Daoy (cell line): ENCODE data around the gene SLC27A4. TPM values are rescaled to one million over a fixed set of nuclear protein-coding genes. Genes with fewer than 3 reads are reported as not detected.
A peak's percentile ranks its signal among the peaks of the same experiment; 100 is the strongest.

Experiments used
- DNase-seq: peaks from one replicate; pipeline ENCODE4 v3.0.0-alpha.2; 2015; ENCODE audit warnings: low read depth
- total RNA-seq: library from RNA; depleted of rRNA; stranded (reverse); fragments of >200 nt; shearing (Covaris generic); gene quantifications from 2 replicates; pipeline ENCODE4 v1.2.3, GENCODE V29; 2014

Gene SLC27A4
- total RNA-seq, 1 experiment from 2014 or later = 33.9 TPM

DNA sequence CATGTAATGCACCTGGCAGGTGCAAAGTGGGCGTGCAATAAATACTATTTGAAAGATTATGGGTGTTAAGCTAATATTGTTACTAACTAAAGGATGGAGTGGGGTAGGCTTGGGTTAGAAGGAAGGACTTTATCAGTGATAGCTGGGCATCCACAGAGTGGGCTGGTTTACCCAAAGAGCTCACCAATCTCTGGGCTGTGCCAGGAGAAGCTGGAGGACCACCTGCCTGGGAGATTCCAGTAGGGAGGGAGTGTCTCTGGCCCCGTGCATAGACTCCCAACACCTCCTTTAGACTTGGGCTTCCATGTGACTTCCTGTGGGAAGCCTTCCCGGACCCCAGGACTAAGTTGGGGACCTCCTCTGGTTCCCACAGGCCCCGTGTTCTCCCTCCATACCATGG is 25.2 kb downstream of the SLC27A4 start:
- no peak for DNase-seq

DNA sequence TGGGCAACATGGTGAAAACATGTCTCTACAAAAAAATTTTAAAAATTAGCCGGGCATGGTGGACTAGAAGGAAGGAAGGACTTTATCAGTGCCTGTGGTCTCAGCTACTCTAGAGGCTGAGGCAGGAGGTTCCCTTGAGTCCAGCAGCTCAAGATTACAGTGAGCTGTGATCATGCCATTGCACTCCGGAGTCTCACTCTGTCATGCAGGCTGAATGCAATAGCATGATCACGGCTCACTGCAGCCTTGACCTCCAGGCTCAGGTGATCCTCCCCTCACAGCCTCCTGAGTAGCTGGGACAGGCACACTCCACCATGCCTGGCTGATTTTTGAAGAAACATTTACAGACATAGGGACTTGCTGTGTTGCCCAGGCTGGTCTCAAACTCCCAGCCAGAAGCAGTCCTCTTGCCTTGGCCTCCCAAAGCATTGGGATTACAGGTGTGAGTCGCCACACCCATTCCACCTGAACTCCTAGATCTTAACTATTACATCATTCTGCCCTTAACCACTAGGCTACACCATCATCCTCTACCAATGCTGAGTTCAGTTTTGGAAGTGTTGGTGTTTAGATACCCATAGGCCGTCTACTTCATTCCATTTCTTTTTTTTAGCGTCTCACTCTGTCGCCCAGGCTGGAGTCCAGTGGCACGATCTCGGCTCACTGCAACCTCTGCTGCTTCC is 28.8 kb downstream of the SLC27A4 start:
- no peak for DNase-seq

DNA sequence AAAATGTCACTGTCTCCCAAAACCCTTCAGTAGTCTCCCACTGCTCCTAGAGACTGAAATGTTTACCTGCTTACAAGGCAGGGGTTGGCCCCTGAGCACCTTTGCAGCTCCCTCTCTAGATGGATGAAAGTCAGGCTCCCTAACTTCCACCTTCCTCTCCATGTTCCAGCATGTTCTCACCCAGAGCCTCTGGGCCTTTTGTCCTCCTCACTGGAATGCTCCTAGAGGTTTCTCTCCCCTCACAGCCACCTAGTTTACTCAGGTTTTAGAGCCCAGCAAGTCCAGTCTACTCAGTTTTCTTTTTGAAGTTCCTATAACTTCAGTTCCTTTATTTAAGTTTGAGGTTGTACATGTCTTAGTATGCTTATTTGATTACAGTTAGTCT is 30.0 kb downstream of the SLC27A4 start:
- DNase-seq = no peak

DNA sequence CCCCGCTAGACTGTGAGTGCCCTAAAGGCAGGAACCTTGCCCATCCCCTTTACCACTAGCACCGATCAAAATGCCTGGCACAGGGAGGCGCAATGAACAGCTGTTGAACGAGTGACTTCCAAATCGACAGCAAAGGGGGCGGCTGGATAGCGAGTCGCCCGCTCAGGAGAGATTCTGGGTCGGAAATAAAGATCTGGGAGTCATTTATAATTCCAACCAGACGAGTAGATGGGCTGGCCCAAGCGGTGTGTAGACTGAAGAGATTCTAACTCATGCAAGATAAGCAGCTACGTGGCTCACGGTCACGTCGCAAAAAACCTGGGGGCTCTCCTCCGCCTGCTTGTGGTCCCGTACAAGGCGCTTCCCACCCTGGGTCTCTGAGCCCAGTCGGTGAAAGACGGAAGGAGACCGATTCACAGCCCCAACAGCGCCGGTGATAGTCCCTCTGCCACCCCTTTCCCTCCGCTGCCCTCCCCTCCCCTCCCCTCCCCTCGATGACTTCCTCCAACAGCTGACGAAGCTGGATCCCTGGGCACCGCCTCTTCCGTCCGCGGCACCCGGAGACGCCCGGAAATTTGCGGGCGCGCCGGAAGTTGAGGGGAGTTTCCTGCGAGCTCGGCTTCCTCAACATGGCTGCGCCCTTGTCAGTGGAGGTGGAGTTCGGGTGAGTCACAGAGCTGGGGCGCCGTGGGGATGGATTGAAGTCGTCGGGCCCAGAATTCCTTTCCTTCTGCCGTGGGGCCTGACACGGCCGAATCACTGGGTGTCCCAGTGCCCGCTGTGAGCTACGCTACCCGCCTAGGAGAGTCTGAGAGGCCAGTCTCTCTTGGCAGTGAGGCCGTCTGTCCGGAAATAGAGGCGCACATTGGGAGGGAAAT is 30.7 kb downstream of the SLC27A4 start, which contains the start of gene URM1:
Gene URM1, plus strand, starts transcription at position 623 of the 878 bp plus-strand sequence. Its CDS starts 7 bp downstream, at position 630.
- peak; percentile 99 for DNase-seq

DNA sequence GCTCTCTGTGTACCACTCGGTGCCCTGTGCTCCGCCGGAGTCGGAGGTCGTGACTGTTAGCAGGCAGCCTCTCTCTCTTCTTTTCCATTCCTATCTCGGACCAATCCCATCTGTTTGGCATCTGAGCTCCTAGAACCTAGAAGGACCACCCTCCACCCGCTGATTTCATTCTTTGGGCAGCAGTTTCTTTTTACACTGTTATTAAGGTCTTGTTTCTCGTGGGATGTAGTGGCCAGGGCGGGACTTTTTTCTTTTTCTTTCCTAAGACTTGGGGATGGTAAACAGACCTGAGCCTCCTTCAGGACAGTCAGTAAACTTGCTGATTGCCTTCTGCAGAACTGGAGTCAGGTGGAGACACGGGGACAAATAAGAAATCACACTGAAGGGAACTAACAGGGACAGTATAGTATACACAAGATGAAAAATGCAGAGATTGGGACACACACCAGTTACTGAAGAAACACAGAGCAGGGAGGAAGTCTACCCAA is 31.3 kb downstream of the SLC27A4 start:
- no peak for DNase-seq

DNA sequence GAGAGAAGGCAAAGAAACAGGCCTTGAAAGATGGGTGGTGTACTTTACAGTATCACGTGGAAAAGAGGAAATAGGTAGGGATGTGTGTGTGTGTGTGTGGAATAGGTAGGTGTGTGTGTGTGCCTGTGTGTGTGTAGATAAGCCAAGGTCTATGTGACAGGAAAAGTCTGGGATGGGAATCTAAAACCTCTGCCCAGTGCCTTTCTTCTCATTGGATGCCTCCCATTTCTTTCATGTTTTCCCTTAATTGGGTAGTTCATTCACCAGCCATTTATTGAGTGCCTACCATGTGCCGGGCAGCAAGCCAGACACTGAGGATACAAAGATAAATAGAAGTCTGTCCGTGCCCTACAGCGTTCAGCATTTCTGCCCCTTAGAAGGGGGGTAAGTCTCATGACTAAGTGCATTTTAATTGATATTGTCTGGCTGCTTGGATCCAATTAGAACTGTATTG is 31.9 kb downstream of the SLC27A4 start:
- peak; percentile 74 for DNase-seq

DNA sequence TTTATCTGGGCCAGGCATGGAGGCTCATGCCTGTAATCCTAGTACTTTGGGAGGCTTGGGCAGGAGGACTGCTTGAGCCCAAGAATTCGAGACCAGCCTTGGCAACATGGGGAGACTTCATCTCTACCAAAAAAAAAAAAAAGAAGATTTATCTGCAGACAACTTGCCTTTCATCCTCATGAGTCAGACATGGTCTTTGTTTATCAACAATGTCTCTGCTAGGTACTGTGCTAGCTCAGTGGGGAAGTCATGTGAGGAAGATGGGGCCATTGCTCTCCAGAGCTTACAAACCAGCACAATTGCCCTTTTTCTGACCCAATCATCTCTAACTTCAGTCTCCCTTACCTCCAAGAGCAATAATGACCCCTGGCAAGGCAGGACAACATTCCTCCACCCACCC is 32.5 kb downstream of the SLC27A4 start:
- no peak for DNase-seq

DNA sequence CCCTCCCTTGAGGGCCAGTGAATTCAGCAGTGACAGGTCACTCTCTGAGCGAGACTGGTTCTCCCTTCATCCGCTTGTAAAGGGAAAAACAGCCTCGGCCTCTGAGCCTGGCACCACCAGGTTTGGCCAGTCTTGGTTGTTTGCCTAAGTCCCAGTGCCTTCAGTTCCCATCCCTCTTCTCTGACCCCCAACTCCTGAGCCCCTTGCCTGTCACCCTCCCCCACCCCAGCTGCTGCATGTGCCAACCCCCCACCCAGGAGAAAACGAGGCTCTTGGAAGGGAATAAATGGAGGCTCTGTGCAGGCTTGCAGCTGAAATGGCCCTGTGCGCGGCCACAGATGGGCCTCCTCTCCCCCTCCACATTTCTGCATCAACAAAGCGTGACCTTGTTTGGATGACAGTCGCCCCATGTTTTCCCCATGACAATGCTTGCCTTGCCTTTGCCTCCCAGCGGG is 33.9 kb downstream of the SLC27A4 start:
- DNase-seq = no peak

DNA sequence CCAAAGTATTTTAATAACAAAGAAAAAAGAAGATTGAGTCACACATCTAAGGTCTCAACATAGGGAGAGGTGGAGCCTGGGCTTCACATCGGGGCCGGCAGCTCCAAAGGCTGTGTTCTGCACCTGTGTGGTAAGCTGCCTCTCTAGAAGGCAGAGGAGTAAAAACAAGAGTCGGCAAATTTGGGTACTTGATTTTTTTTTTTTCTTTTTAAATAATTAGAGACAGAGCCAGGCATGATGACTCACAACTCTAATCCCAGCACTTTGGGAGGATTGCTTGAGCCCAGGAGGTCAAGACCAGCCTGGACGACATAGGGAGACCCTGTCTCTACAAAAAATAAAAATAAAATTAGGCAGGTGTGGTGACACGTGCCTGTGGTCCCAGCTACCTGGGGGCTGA is 35.5 kb downstream of the SLC27A4 start:
- no peak for DNase-seq

DNA sequence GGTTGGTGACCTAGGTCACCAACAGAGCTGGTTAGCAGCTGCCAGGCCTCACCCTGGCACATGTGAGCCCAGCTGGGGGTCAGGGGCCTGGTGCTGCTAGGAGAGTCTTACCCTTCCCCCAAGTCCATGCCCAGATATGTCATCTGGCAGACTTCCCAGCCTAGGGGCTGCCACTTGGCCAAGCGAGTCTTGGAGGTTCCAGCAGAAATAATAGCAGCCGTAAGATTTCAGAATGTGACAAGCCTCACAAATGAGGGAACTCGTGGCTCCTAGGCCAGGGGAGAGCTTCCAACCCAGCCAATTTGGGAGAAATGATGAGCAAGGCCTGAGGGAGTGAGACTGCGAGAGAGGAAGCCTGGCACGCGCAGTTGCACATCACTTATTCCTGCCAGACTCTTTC is 41.9 kb downstream of the SLC27A4 start:
- DNase-seq = no peak

DNA sequence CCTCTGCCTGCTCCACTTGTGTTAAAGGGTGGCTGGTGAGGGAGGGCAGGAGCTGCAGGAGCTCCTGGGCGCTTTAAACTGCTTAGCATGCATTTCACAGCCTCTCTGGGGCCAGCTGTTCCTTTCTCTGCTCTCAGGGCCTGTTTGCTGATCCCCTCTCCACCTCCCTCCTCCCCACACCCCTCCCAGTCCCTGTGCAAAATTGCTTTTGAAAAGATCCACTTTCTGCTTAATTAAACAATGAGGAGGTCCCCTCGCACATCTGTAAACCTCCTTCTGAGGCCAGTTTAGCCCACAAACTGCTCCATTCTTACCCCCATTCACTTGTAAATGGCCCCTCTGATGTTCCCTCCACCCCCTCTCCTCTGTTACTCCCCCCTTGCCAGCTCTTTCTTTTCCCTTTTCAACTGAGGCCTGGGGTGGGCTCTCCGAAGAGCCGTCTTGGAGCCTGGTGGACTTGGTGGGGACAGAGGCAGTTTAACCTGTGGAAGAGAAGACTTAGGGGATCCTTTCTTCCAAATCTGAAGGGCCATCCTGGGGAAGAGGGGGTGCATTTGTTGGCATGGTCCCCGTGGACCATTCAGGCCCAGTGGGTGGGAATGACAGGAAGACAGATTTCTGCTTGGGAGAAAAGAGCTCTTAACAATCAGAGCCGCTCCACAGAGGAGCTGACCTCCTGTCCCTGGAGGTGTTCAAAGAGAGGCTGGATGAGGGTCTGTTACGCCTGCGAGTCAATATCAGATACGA is 42.9 kb downstream of the SLC27A4 start:
- no peak for DNase-seq

DNA sequence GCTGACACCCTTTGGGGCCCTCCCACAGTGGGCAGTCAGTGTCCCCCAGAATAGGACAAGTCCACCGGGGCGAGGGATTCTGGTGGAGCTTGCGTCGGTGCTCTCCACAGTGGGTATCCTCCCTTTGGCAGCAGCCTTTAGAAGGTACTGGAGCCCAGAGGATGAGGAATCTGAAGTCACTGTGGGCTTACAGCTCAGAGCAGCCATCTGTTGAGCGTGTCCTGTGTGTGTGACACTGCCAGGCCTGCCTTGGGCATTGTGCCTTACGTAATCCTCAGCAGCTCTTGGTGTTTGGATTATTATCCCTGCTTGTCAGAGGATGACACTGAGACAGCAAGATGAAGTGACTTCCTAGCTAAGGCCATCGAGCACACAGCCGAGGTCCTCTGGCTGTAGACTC is 43.5 kb downstream of the SLC27A4 start:
- no peak for DNase-seq

DNA sequence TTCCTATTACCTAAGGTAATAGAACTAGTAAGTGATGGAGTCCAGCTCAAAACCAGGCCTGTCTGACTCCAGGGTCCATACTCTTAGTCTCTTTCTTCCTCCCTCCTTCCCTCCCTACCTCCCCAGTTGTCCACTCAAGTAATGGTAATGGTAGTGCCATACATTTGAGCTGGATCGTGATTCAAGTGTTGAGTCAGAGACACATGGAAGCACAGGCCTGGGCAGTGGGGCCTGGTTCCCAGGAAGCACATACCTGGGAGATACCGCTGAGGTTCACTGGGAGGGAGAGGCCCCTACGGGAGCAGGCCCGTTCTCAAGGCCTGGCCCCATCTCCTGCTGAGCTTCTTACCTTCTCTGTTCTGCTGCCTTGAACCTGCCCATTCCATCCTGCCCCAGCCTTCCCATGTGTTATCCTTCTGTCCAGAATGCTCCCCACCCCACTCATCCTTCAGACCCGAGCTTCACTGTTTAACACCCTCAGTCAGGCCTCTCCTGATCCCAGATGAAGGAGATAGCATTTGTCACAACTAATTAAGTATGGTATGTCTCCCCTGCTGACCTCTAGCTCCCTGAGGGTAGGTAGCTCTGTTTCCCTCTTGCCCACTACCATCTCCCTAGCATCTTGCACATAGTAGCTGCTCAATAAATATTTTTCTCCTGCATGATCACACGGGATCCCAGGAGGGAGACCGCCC is 44.6 kb downstream of the SLC27A4 start:
- DNase-seq = no peak

DNA sequence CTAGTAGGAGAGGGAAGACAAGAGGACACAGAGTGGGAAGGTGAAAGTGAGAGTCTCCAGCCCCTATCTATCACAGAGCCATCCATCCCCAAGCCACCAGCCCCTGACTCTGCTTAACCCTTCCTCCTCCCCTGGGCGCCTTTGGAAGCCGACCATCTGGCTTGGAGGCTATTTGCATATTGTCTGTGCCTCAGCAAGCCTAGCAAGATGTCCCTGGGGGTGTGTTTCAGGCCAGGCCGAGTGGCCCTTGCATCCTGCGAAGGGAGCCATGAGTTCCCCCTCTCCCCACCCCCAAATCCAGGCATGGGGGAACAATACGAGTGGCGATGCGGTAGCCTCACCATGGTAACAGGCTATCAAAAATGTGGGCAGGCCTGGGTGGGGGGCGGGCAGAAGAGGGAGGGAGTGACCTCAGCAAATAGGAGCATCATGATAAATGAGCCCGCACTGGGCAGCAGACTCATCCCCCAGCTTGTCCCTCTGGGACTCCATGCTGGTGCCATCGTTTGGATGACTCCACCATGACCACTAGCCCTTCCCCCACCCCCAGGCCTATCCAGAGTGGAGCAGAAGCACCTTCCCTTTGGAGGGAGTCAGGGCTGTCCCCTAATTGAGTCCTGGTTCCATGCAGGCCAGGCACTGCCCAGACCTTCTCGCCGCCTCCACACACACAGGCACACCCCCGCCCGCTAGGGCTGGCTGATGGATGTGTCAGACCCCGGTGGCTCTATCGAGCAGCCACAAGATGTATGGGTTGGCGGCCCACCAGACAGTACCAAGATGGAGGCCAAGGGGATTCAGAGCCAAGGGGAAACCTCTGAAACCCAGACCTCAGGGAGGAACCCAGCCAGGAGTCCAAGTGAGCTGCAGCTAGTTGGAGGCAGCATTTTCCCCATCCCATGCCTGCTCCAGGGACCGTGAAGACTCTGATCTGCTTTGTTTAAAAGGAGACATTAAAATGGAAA is 45.5 kb downstream of the SLC27A4 start:
- DNase-seq = no peak

DNA sequence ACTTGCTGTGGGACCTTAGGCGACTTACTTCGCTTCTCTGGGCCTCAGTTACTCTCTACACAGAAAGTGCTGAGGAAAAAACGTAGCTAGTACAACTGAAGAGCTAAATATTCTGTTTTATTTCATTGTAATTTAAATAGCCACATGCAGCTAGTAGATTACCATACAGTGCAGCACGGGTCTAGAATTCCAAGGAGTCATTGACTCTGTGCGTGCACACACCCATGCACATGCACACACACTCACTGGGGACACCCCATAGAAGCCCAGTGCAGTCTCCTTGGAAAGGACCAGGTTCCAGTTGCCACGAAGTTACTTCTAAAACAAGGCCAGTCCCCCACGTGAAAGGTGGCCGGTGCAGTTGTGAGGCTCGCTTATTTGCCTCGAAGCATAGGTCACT is 47.8 kb downstream of the SLC27A4 start:
- DNase-seq = no peak

DNA sequence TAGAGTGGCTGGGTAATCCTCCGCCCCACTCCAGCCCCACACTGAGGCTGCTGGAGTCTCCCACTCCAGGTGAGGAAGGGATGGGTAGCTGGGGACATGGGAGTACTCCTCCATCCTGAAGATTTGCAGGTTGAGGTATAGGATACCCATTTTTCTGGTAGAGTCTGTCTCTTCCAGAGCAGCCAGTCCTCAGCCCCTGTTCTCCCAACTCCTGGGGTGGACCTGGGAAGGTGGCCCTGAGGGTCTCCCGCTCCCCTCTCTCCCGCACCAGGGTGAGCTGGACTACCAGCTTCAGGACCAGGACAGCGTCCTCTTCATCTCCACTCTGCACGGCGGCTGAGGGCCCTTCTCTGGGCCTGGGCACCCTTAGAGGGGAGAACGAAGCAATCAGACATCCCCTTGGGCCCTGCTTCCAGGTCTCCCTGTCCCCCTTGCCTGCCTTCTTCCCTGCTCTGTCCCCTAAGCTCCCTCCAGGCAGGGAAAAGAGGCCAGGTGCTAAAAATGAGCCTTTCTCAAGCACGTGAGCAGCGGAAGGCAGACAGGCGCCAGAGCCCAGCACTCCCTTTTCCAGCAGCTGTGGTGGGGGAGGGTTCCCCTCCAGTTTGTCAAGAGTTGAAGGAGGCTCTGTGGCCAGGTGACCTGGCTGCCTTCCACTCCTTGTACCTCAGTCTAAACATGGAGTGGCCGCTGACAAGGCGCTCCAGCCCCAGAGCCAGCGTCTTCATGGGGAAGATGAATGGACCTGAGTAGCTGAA is 49.2 kb downstream of the SLC27A4 start:
- DNase-seq = no peak

DNA sequence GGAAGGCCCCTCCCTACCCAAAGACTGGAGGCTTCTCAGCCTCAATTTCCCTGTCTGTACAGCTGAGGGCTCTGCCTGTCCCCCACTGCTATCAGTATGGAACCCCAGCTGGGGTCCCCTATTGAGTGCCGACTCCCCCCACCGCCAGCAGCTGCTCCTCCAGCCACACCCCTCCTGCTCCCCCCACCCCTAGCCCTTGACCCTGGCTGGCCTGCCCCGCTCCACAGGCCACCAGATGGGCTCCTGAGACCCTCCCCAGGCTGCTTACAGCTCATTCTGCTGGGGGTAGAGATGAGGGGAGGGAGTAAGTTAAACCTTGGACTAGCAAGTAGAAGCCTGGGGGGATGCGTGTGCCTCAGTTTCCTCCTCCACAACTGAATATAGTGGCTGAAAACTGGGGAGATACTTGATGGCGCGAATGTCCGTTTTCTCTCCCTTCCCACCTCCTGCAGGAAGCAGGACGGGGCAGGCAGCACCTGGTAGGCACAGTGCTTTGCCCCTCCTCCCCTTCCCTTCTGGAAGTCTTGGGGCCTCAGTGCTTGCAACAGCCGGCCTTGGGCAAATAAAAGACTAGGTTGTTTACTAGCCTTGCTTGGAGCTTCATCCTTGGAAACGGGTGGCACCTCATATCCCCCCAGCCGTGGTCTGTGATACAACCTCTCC is 50.0 kb downstream of the SLC27A4 start:
- no peak for DNase-seq

DNA sequence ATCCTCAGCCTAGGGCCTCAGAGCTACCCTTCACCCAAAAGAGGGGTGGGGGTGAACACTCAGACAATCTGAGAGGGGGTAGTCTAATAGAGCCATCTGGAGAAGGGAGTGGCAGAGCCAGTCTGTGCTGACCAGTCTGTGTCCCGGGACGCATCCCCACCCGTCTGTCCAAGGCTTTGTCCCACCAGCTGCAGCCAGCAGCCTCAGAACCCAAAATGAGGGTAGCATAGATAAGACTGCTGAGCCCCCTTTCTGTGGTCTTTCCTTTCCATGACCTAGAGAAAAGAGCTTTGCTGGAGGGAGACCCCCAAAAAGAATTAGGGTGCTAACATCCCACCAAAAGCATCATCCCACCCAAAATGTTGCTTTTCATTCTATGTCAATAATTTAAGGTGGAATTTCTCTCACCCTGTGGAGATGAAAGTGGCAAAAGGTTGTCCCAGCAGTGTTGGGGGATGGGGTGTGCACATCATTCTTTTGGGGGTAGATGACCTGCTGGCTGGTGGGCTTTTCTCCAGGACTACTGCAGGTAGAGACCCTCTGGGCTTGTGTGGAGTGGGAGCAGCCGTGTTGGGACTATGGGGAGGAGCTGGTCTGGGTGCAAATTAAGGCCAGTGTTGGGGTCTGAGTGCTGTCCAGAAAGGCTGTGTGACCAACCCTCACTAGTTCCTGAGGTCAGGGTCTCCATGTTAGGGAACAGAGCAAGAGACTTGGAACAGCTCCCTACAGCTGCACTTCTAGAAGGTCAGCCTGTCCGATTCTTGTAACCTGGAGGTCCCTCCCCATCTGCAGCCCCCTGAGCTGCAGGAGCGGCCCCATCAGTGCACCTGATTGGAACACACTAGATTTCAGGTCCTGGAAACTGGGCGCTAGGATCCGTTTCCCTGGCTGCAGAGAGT is 50.7 kb downstream of the SLC27A4 start:
- no peak for DNase-seq
